GM12892 (cell line): ENCODE measurements around the gene RNF151.

Source experiments
- POLR2A ChIP-seq: IDR thresholded peaks from 2 replicates; pipeline ENCODE4 v1.6.1; 2011; ENCODE audit warnings: low read depth, low read length, control low read depth
- POLR2AphosphoS5 ChIP-seq: IDR thresholded peaks from 2 replicates; pipeline ENCODE4 v1.6.1; 2011; ENCODE audit warnings: low read depth, low read length, control low read depth
- TAF1 ChIP-seq: IDR thresholded peaks from 2 replicates; pipeline ENCODE4 v1.6.1; 2011; ENCODE audit warnings: low read depth, mild to moderate bottlenecking, control low read depth, low read length, borderline replicate concordance

DNA sequence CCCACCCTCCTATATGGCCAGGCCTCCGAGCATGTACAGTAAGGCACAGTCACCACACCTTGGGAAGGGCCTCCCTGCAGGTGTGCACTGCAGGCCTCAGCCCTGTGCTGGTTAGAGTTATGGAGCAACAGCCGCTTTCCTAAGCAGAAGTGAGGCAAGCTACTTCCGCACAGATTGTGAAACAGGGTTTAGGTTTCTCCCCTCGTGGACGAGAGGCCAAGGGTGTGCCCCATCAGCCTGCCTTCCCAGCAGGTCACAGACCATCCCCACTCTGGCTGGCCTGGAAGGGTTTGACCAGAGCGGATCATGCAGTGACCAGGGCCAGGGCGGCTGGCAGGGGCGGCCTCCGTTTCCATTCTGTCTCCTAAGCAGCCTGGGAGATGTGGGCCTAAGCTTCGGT, 28.3 kb upstream of the RNF151 start:
- no peak for TF ChIP-seq POLR2AphosphoS5
- TF ChIP-seq POLR2A: no peak
- no peak for TF ChIP-seq TAF1
